Stimulated activated naive CD4-positive, alpha-beta T cell (primary cell): ENCODE measurements around the gene DSN1.

ENCODE experiments used
- DNase-seq, 6 experiments: peaks; one replicate each; lab custom pipeline; 2025; lab: John Stamatoyannopoulos, UW

DSN1 gene

GRCh38 chr20:36754656-36755222 lies 18.8 kb downstream of the DSN1 start:
- peak in 2 of 6 experiments; percentile 32 to 45 for DNase-seq

- DNase-seq = no peak
These were observed 21.0 kb downstream of the DSN1 start for GRCh38 chr20:36752582-36752981.

- DNase-seq = peak; percentile 84 to 92 (median 88)
These were observed 27.5 kb downstream of the DSN1 start, which contains the start of gene NDRG3 for GRCh38 chr20:36745927-36746659. Gene NDRG3, minus strand, starts transcription at chr20:36746090. Its CDS starts 24,355 bp downstream, at chr20:36721735.

GRCh38 chr20:36745234-36745926 lies 28.2 kb downstream of the DSN1 start:
- no peak for DNase-seq

- no peak for DNase-seq
These were observed 28.8 kb downstream of the DSN1 start for GRCh38 chr20:36744764-36745191.

GRCh38 chr20:36744243-36744642 lies 29.3 kb downstream of the DSN1 start:
- DNase-seq = no peak

- no peak for DNase-seq
These were observed 31.0 kb downstream of the DSN1 start for GRCh38 chr20:36742558-36742957.

GRCh38 chr20:36741072-36741471 lies 32.5 kb downstream of the DSN1 start:
- DNase-seq = no peak

GRCh38 chr20:36737183-36737499 lies 36.4 kb downstream of the DSN1 start:
- no peak for DNase-seq

GRCh38 chr20:36736451-36737182 lies 36.9 kb downstream of the DSN1 start:
- DNase-seq = no peak

GRCh38 chr20:36732456-36732855 lies 41.1 kb downstream of the DSN1 start:
- no peak for DNase-seq

GRCh38 chr20:36728986-36729385 lies 44.6 kb downstream of the DSN1 start:
- DNase-seq = no peak

GRCh38 chr20:36726168-36726567 lies 47.4 kb downstream of the DSN1 start:
- DNase-seq = no peak

GRCh38 chr20:36720510-36720909 lies 53.1 kb downstream of the DSN1 start:
- no peak for DNase-seq

GRCh38 chr20:36717657-36718056 lies 55.9 kb downstream of the DSN1 start:
- peak in 2 of 6 experiments; percentile 2 to 16 for DNase-seq

- DNase-seq = no peak
These were observed 56.5 kb downstream of the DSN1 start for GRCh38 chr20:36717021-36717420.

GRCh38 chr20:36712775-36713174 lies 60.8 kb downstream of the DSN1 start:
- no peak for DNase-seq

GRCh38 chr20:36709126-36709525 lies 64.4 kb downstream of the DSN1 start:
- no peak for DNase-seq

- no peak for DNase-seq
These were observed 70.0 kb downstream of the DSN1 start for GRCh38 chr20:36703530-36703929.
